ENCODE data around the gene PEX19.
"Not testable (repeated sequence)": the region's sequence is repeated elsewhere in the genome, so short reads cannot be mapped to it uniquely, and the experiment has no call there.

Gene PEX19

GRCh38 chr1:160284782-160285344 is at the start of gene PEX19:
Gene PEX19, minus strand, starts transcription at chr1:160285133. Its CDS starts 9 bp downstream, at chr1:160285124.
- peak; percentile 89 for DNase-seq

- no peak for DNase-seq
Observed at GRCh38 chr1:160332516-160332915, 47.6 kb upstream of the PEX19 start.

- DNase-seq, result no peak
Observed at GRCh38 chr1:160330119-160330518, 45.2 kb upstream of the PEX19 start.

GRCh38 chr1:160328184-160328583 is 43.3 kb upstream of the PEX19 start:
- no peak for DNase-seq

GRCh38 chr1:160326418-160326817 is 41.5 kb upstream of the PEX19 start:
- no peak for DNase-seq

- peak; percentile 91 for DNase-seq
Observed at GRCh38 chr1:160325252-160325651, 40.3 kb upstream of the PEX19 start.

GRCh38 chr1:160322831-160323230 is 37.9 kb upstream of the PEX19 start:
- DNase-seq, result no peak

GRCh38 chr1:160315359-160315758 is 30.4 kb upstream of the PEX19 start:
- no peak for DNase-seq

- no peak for DNase-seq
Observed at GRCh38 chr1:160309571-160309970, 24.6 kb upstream of the PEX19 start.

- DNase-seq, result no peak
Observed at GRCh38 chr1:160309185-160309557, 24.2 kb upstream of the PEX19 start.

GRCh38 chr1:160308451-160309184 is 23.7 kb upstream of the PEX19 start:
- no peak for DNase-seq

- no peak for DNase-seq
Observed at GRCh38 chr1:160307118-160307791, 22.3 kb upstream of the PEX19 start.

GRCh38 chr1:160300173-160300572 is 15.2 kb upstream of the PEX19 start:
- no peak for DNase-seq

- DNase-seq, result no peak
Observed at GRCh38 chr1:160296036-160296435, 11.1 kb upstream of the PEX19 start.

- DNase-seq, result no peak
Observed at GRCh38 chr1:160293020-160293968, 8.4 kb upstream of the PEX19 start.

GRCh38 chr1:160291248-160292220 is 6.6 kb upstream of the PEX19 start:
- DNase-seq, result peak; percentile 52

GRCh38 chr1:160287769-160288168 is 2.8 kb upstream of the PEX19 start:
- not testable (repeated sequence) for DNase-seq

- no peak for DNase-seq
Observed at GRCh38 chr1:160285506-160285905, 573 bp upstream of the PEX19 start.

- DNase-seq, result peak; percentile 21
Observed at GRCh38 chr1:160284220-160284781, 632 bp downstream of the PEX19 start.

GRCh38 chr1:160282807-160283206 is 2.1 kb downstream of the PEX19 start:
- DNase-seq, result no peak

GRCh38 chr1:160277987-160278386 is 6.9 kb downstream of the PEX19 start:
- DNase-seq, result no peak
